H1 (cell line): ENCODE data around the gene KLHL35. TPM values are rescaled to one million over a fixed set of nuclear protein-coding genes. Genes with fewer than 3 reads are reported as not detected.

Experiments used
- HDAC6 ChIP-seq: IDR thresholded peaks from one replicate; pipeline ENCODE4 v1.7.1; 2012; ENCODE audit warnings: low read depth, mild to moderate bottlenecking, inconsistent platforms, low read length, moderate library complexity
- POLR2AphosphoS5 ChIP-seq: IDR thresholded peaks from 2 replicates; pipeline ENCODE4 v1.6.1; 2011; ENCODE audit warnings: low read depth, low read length
- POU5F1 ChIP-seq: IDR thresholded peaks from 2 replicates; pipeline ENCODE4 v1.6.1; 2011; ENCODE audit warnings: low read depth, mild to moderate bottlenecking, low read length, moderate library complexity
- RBBP5 ChIP-seq: IDR thresholded peaks from 2 replicates; pipeline ENCODE4 v1.7.1; 2012; ENCODE audit warnings: low read depth, mild to moderate bottlenecking, inconsistent platforms, low read length, moderate library complexity, borderline replicate concordance
- SIRT6 ChIP-seq: IDR thresholded peaks from one replicate; pipeline ENCODE4 v1.7.1; 2012; ENCODE audit warnings: low read length, inconsistent platforms
- SP4 ChIP-seq: IDR thresholded peaks from 2 replicates; pipeline ENCODE4 v1.6.1; 2012; ENCODE audit warnings: low read length, inconsistent platforms
- polyA plus RNA-seq, 7 experiments: library from polyadenylated mRNA; depleted of rRNA in 3 of 7; stranded (reverse) in 5 of 7; unstranded in 2 of 7; fragments of >200 nt in 5 of 7; fragments of 200-250 nt in 2 of 7; gene quantifications; 1 replicate in 5 of 7; 2 replicates in 1 of 7; 4 replicates in 1 of 7; pipeline versions ENCODE4 v1.2.1 to v1.2.3, GENCODE V29; 2011 to 2013; ENCODE audit warnings: missing spikeins in 2 of 7, mixed read lengths in 2 of 7
- total RNA-seq: library from RNA; stranded (reverse); fragmentation: NEBNext Ultra II Directional; extraction: Animal tissue kit (Norgen Biotek cat#: 25700); gene quantifications from 2 replicates; pipeline ENCODE4 v1.2.1, GENCODE V29; 2021

Gene KLHL35
- total and polyA plus RNA-seq, 2 of the 8 experiments (the other 6 are each of a cell fraction or from before 2014, with no cell fraction given), result 0.35 to 0.41 TPM

DNA sequence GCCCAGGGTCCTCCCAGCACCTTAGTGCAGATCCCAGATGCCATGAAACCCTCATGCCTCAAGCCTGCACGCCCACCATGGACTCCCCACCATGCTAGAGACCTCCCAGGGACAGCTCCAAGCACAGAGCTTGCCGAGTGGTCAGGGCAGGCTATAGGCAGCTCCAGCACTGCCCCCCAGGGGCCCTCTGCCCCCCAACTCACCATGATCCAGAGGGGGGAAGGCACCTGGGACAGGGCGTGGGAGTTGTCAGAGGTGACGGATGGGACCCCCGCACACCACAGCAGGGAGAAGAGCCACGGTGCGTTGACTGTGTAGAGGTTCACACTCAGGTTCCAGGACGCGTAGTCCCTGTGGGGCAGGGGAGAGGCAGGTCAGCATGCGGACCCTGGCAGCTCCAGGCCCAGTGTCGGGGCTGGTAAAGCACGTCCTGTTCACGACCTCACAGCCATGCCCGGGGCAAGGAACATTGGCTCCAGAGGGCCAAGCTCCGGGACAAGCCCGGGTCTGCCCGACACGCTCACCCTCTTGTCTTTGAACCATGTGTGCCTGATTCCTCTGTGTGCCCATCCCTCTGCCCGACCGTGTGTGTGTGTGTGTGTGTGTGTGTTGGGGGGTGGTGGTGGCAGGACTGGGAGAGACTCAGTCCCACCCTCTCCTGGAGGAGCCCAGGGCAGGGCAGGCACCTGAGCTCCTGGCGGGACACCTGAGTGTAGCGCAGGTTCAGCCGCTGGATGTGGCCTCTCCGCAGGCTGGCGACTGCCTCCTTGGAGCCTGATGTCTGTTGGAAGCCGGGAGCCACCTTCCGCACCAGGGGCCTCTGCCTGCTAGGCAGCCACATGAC lies 8.2 kb upstream of the KLHL35 start (continued):
- TF ChIP-seq RBBP5, result no peak
- no peak for TF ChIP-seq SP4
- no peak for TF ChIP-seq POLR2AphosphoS5
- TF ChIP-seq HDAC6, result no peak
- TF ChIP-seq SIRT6, result no peak
- TF ChIP-seq POU5F1, result no peak
- TF ChIP-seq, all 59 proteins: peak for 0
